Parathyroid adenoma (tissue), 2 donors: ENCODE data around the gene SDHB.

Experiments used
- H2AFZ ChIP-seq: fragments of 300-600 bp; sonication (generic); one replicate; pipeline ENCODE4 v1.7.0; 2017; ENCODE audit warnings: antibody characterized with exemption, mild to moderate bottlenecking
- H3K27ac ChIP-seq: fragments of 300-600 bp; sonication (generic); one replicate; pipeline ENCODE4 v1.7.0; 2017
- H3K27me3 ChIP-seq: fragments of 300-600 bp; sonication (generic); one replicate; pipeline ENCODE4 v1.7.0; 2017; ENCODE audit warnings: low read length; ENCODE audit not compliant: control insufficient read depth, insufficient read depth
- H3K36me3 ChIP-seq: fragments of 300-600 bp; sonication (generic); one replicate; pipeline ENCODE4 v1.7.0; 2017; ENCODE audit warnings: low read length; ENCODE audit not compliant: control insufficient read depth, insufficient read depth
- H3K4me1 ChIP-seq: fragments of 300-600 bp; sonication (generic); one replicate; pipeline ENCODE4 v1.7.0; 2017; ENCODE audit warnings: control low read depth
- H3K4me2 ChIP-seq: fragments of 300-600 bp; sonication (generic); one replicate; pipeline ENCODE4 v1.7.0; 2017; ENCODE audit warnings: low read length
- H3K4me3 ChIP-seq: fragments of 300-600 bp; sonication (generic); one replicate; pipeline ENCODE4 v1.7.0; 2017; ENCODE audit warnings: low read depth, low read length
- H3K79me2 ChIP-seq: fragments of 300-600 bp; sonication (generic); one replicate; pipeline ENCODE4 v1.7.0; 2017; ENCODE audit warnings: control low read depth
- H3K9ac ChIP-seq: fragments of 300-600 bp; sonication (generic); one replicate; pipeline ENCODE4 v1.7.0; 2017; ENCODE audit warnings: mild to moderate bottlenecking
- H3K9me3 ChIP-seq: fragments of 300-600 bp; sonication (generic); one replicate; pipeline ENCODE4 v1.7.0; 2017; ENCODE audit warnings: low read length; ENCODE audit not compliant: control insufficient read depth
- CTCF ChIP-seq: fragments of 300-600 bp; sonication (generic); IDR thresholded peaks from one replicate; pipeline ENCODE4 v1.7.0; 2017; ENCODE audit warnings: antibody characterized with exemption, mild to moderate bottlenecking
- donor health status: primary hyperparathyroidism.

SDHB gene

GRCh38 chr1:17045634-17046333 is 8.0 kb downstream of the SDHB start:
- Histone ChIP-seq H3K9ac (no peak overlapping the region), H3K27ac (no peak overlapping the region), H3K9me3 (no peaks in the 10 kb centered on the region), H3K4me3 (no peak overlapping the region), H3K27me3 (no peaks in the 10 kb centered on the region), H3K4me1 (no peaks in the 10 kb centered on the region), H3K79me2 (peaks cover 10% of the 10 kb centered on the region), H3K4me2 (no peak overlapping the region), H3K36me3 (no peaks in the 10 kb centered on the region), H2AFZ (no peak overlapping the region)
- peak; percentile 62 for TF ChIP-seq CTCF

- Histone ChIP-seq H3K27me3 (no peaks in the 10 kb centered on the region), H3K4me2 (no peak overlapping the region), H3K36me3 (no peaks in the 10 kb centered on the region), H3K27ac (no peak overlapping the region), H3K9me3 (no peaks in the 10 kb centered on the region), H3K4me1 (no peaks in the 10 kb centered on the region), H2AFZ (no peak overlapping the region), H3K9ac (no peak overlapping the region), H3K79me2 (peaks cover 10% of the 10 kb centered on the region), H3K4me3 (no peak overlapping the region)
- no peak for TF ChIP-seq CTCF
These were observed 8.7 kb downstream of the SDHB start for GRCh38 chr1:17045150-17045549.

- H3K4me2 ChIP-seq, result no peak overlapping the region
- H3K36me3 ChIP-seq, result no peaks in the 10 kb centered on the region
- no peak overlapping the region for H2AFZ ChIP-seq
- H3K4me3 ChIP-seq, result no peak overlapping the region
- H3K27ac ChIP-seq, result no peak overlapping the region
- H3K79me2 ChIP-seq, result peaks cover under 1% of the 10 kb centered on the region
- no peaks in the 10 kb centered on the region for H3K4me1 ChIP-seq
- no peak overlapping the region for H3K9ac ChIP-seq
- H3K27me3 ChIP-seq, result no peaks in the 10 kb centered on the region
- TF ChIP-seq CTCF, result no peak
- no peaks in the 10 kb centered on the region for H3K9me3 ChIP-seq
These were observed 10.2 kb downstream of the SDHB start for GRCh38 chr1:17043676-17044075.

- Histone ChIP-seq H3K4me1 (no peaks in the 10 kb centered on the region), H3K4me2 (no peak overlapping the region), H3K27ac (no peak overlapping the region), H3K4me3 (no peak overlapping the region), H3K9ac (no peak overlapping the region), H2AFZ (no peak overlapping the region), H3K79me2 (no peaks in the 10 kb centered on the region), H3K9me3 (no peaks in the 10 kb centered on the region), H3K36me3 (no peaks in the 10 kb centered on the region), H3K27me3 (no peaks in the 10 kb centered on the region)
- no peak for TF ChIP-seq CTCF
These were observed 13.7 kb downstream of the SDHB start for GRCh38 chr1:17040135-17040534.

GRCh38 chr1:17039522-17039921 is 14.3 kb downstream of the SDHB start:
- Histone ChIP-seq H3K9me3 (no peaks in the 10 kb centered on the region), H3K27me3 (no peaks in the 10 kb centered on the region), H3K4me2 (no peak overlapping the region), H3K4me3 (no peak overlapping the region), H2AFZ (no peak overlapping the region), H3K4me1 (no peaks in the 10 kb centered on the region), H3K36me3 (no peaks in the 10 kb centered on the region), H3K9ac (no peak overlapping the region), H3K79me2 (no peaks in the 10 kb centered on the region), H3K27ac (no peak overlapping the region)
- TF ChIP-seq CTCF, result no peak
